ENCODE data around the gene FUBP3.

- TF ChIP-seq CTCF (IDR thresholded peaks at IDR 0.05 in 8 of 11, conservative IDR thresholded peaks at IDR 0.05 in 3 of 11): no peak
- no peak for TF ChIP-seq POLR2A (IDR thresholded peaks at IDR 0.05)
- no peak for TF ChIP-seq POLR2AphosphoS5 (IDR thresholded peaks at IDR 0.05)
Observed at GRCh38 chr9:130659699-130660248, 80.4 kb downstream of the FUBP3 start.
